Measurements from ENCODE around the gene DGLUCY. TPM values are rescaled to one million over a fixed set of nuclear protein-coding genes. Genes with fewer than 3 reads are reported as not detected.
A peak's percentile ranks its signal among the peaks of the same experiment; 100 is the strongest.

DGLUCY gene
- total RNA-seq, 8 experiments from 2014 or later: 15.1 to 116 (median 33.6) TPM

- ATAC-seq (replicated peaks in 6 of 8): peak in 5 of 8 experiments; percentile 16 to 27 (median 24)
- peak overlapping the region; percentile 49 to 55 (median 54) for H3K4me3 ChIP-seq
- H3K4me1 ChIP-seq (replicated peaks in 1 of 2): peaks cover 31 to 33% of the 10 kb centered on the region in 2 donors
- 31 to 60% (median 56%) methylated on average over 1 to 5 of the region's 20 CpGs; no CpG with 5 or more reads in 7 of the 10 experiments for WGBS, 10 experiments
- H3K27ac ChIP-seq: peak overlapping the region in 1 of 2 donors; percentile 70
- in situ Hi-C loops (cut with MboI; ENCODE audit: low pct_unique_long_range_greater_than_20kb in 2 of 9, low sequenced_read_pairs in 9 of 9, unreplicated experiment in 9 of 9): no loop called here
These were observed 140.0 kb downstream of the DGLUCY start for GRCh38 chr14:91253795-91254323.

DNA sequence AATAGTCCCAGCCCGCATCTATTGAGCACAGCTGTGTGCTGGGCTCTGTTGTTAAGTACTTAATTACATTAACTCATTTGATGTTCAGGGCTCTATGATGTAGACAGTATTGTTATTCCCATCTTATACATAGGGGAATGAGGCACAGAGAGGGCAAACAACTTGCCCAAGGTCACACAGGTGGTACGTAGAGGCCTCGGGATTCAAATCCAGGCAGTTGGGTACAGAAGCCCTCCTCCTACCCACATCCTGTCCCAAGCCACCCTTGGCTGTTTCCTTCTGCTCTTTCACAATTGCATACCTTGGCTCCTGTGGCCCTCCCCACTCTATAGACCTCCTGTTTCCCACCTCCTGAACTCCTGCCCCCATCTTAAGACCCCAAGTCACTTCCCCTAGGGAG is 140.6 kb downstream of the DGLUCY start:
- no peak overlapping the region for H3K4me3 ChIP-seq
- H3K4me1 ChIP-seq (replicated peaks in 1 of 2): peaks cover 31 to 32% of the 10 kb centered on the region in 2 donors
- 67 to 83% (median 80%) methylated on average over 1 to 2 of the region's 3 CpGs; no CpG with 5 or more reads in 7 of the 10 experiments for WGBS, 10 experiments
- no peak overlapping the region for H3K27ac ChIP-seq
- in situ Hi-C loops (cut with MboI; ENCODE audit: low pct_unique_long_range_greater_than_20kb in 2 of 9, low sequenced_read_pairs in 9 of 9, unreplicated experiment in 9 of 9): no loop called here
- no peak for ATAC-seq (replicated peaks in 6 of 8)

DNA sequence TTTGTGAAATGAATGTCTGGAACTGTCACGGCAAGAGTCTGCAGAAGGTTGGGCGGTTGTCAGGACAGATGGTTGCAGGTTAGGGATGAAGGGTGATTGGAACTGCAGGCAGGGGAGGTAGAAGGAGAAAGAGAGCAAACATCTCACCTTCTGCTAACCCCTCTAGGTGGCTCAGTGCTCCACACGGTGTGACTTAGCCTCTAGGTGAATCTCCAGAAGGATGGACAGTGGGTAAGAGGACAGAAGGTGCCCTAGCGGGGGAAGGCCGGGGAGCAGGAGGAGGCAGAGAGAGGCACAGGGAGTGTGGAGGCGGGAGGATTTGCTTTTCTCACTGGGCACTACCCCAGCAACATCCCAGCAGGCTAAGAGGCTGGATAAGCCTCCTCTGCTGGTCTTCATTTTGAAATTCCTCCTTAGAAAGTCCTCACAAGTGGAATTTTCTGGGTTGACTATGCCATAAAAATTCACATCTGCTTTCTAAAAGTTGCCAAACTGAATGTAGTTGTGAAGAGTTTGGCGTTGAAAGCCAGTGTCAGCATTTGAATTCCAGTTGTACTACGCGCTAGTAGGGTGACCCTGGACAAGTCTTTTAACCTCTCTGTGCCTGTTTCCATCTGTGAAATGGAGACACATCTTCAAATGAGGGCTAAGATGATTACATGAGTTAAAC is 141.3 kb downstream of the DGLUCY start:
- Histone ChIP-seq H3K27ac (no peak overlapping the region), H3K4me3 (no peak overlapping the region), H3K4me1 (replicated peaks in 1 of 2) (peaks cover 25% of the 10 kb centered on the region in 2 donors)
- 40 to 100% (median 83%) methylated on average over 1 to 8 of the region's 9 CpGs; no CpG with 5 or more reads in 2 of the 10 experiments for WGBS, 10 experiments
- in situ Hi-C loops (cut with MboI; ENCODE audit: low pct_unique_long_range_greater_than_20kb in 2 of 9, low sequenced_read_pairs in 9 of 9, unreplicated experiment in 9 of 9): no loop called here
- ATAC-seq (replicated peaks in 6 of 8): no peak

DNA sequence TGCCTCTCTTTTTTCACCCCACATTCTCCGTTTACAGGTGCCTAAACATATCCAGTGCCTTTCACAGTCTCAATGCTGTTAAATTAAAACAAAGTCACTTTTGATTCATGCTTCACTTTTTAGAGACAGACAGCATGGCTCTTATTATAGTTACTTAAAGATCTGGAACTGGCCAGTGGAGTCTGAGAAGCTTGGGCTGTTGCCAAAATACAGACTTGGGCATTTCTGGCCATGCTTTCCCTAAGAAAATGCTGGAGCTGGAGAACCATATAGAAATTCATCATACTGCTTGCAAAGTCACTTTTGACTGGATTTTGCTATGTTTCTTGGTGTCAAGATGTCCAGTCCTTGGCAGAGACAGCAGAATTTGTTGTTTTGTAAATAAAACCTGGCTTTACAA is 142.8 kb downstream of the DGLUCY start:
- 100% methylated on average over 1 of the region's 1 CpG; no CpG with 5 or more reads in 7 of the 10 experiments for WGBS, 10 experiments
- Histone ChIP-seq H3K4me1 (replicated peaks in 1 of 2) (peaks cover 14 to 15% of the 10 kb centered on the region in 2 donors), H3K4me3 (no peak overlapping the region), H3K27ac (no peak overlapping the region)
- ATAC-seq (replicated peaks in 6 of 8): no peak
- in situ Hi-C loops (cut with MboI; ENCODE audit: low pct_unique_long_range_greater_than_20kb in 2 of 9, low sequenced_read_pairs in 9 of 9, unreplicated experiment in 9 of 9): no loop called here

- ATAC-seq (replicated peaks in 6 of 8): peak in 4 of 8 experiments; percentile 10 to 35 (median 26)
- in situ Hi-C loops (cut with MboI; ENCODE audit: low pct_unique_long_range_greater_than_20kb in 2 of 9, low sequenced_read_pairs in 9 of 9, unreplicated experiment in 9 of 9): no loop called here
- H3K4me3 ChIP-seq: no peak overlapping the region
- H3K4me1 ChIP-seq (replicated peaks in 1 of 2): peaks cover 14 to 15% of the 10 kb centered on the region in 2 donors
- WGBS, 10 experiments: 14 to 73% (median 57%) methylated on average over 1 to 5 of the region's 8 CpGs; no CpG with 5 or more reads in 1 of the 10 experiments
- no peak overlapping the region for H3K27ac ChIP-seq
These were observed 143.6 kb downstream of the DGLUCY start for GRCh38 chr14:91257328-91258010.

DNA sequence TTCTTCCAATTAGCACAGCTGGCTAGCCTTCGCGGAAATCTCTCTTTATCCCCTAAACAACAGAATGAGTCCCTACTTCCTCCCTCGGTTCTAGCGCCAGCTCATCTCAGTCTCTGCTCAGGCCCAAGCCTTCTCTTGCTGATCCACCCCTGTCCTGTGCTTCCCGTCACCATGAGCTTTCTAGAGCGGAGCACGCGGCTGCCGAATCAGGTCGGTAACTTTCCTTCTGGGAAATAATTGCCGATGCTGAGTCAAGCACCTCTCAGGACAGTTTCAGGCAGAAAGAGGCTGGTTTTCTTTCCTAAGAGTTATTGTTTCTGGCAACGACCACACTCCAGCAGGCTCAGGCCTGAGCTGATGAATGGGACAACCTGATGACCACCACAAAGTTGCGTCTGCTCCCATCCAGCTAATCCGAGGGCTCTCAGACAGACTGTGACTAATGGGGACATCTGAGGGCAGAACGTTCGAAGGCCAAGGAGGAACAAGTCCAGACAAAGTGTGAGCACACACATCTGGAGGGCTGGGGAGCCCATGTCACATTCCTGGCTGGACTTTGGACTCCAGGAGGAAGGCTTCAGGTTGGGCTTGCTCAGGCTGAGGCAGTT is 144.2 kb downstream of the DGLUCY start:
- Histone ChIP-seq H3K27ac (no peak overlapping the region), H3K4me1 (replicated peaks in 1 of 2) (peaks cover 14 to 15% of the 10 kb centered on the region in 2 donors), H3K4me3 (no peak overlapping the region)
- WGBS, 10 experiments: 20 to 93% (median 80%) methylated on average over 1 to 16 of the region's 16 CpGs; no CpG with 5 or more reads in 1 of the 10 experiments
- in situ Hi-C loops (cut with MboI; ENCODE audit: low pct_unique_long_range_greater_than_20kb in 2 of 9, low sequenced_read_pairs in 9 of 9, unreplicated experiment in 9 of 9): no loop called here
- peak in 3 of 8 experiments; percentile 7 to 63 (median 14) for ATAC-seq (replicated peaks in 6 of 8)

DNA sequence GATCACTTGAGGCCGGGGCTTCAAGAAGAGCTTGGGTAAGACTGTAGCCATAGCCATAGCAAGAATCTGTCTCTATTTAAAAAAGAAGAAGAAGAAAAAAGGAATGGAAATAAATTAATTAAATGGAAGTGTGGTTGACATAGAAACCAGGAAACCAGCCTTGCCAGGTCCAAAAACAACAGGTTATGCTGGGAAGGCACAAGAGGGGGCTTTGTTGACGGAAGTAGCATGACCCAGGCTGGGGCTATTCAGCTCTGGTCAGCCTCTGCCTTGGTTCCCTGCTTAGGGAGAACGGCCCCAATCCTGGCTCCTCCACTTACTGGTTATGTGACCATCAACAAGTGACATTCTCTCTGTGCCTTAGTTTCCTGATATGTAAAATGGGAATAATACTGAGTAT is 145.0 kb downstream of the DGLUCY start:
- 80 to 90% (median 90%) methylated on average over 1 to 3 of the region's 3 CpGs; no CpG with 5 or more reads in 3 of the 10 experiments for WGBS, 10 experiments
- H3K4me1 ChIP-seq (replicated peaks in 1 of 2): peaks cover 11 to 13% of the 10 kb centered on the region in 2 donors
- in situ Hi-C loops (cut with MboI; ENCODE audit: low pct_unique_long_range_greater_than_20kb in 2 of 9, low sequenced_read_pairs in 9 of 9, unreplicated experiment in 9 of 9): no loop called here
- no peak for ATAC-seq (replicated peaks in 6 of 8)
- H3K27ac ChIP-seq: no peak overlapping the region
- no peak overlapping the region for H3K4me3 ChIP-seq

DNA sequence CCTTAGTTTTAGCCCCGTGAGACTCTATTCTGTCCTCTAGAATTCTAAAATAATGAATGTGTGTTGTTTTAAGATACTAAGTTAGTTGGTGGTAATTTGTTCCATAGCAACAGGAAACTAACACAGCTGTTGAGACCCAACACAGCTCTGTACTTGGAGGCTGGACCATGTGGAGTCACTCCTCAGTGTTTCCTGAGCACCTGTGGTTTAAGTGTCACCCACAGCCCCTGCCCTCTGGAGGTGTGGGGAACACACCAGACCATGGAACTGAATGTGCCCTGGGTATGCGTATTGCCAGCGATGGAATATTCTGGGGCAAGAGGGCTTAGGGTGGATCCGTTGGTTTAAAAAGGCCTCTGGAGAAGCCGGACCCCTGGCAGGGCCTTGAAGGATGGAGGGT is 147.2 kb downstream of the DGLUCY start:
- in situ Hi-C loops (cut with MboI; ENCODE audit: low pct_unique_long_range_greater_than_20kb in 2 of 9, low sequenced_read_pairs in 9 of 9, unreplicated experiment in 9 of 9): no loop called here
- Histone ChIP-seq H3K27ac (no peak overlapping the region), H3K4me3 (no peak overlapping the region), H3K4me1 (replicated peaks in 1 of 2) (peaks cover 10 to 13% of the 10 kb centered on the region in 2 donors)
- no peak for ATAC-seq (replicated peaks in 6 of 8)
- WGBS, 10 experiments: 80 to 100% (median 100%) methylated on average over 1 to 4 of the region's 5 CpGs; no CpG with 5 or more reads in 3 of the 10 experiments

- in situ Hi-C loops (cut with MboI; ENCODE audit: low pct_unique_long_range_greater_than_20kb in 2 of 9, low sequenced_read_pairs in 9 of 9, unreplicated experiment in 9 of 9): no loop called here
- Histone ChIP-seq H3K4me1 (replicated peaks in 1 of 2) (peaks cover 8 to 10% of the 10 kb centered on the region in 2 donors), H3K4me3 (no peak overlapping the region), H3K27ac (no peak overlapping the region)
- WGBS, 10 experiments: 70 to 100% (median 98%) methylated on average over 1 to 5 of the region's 11 CpGs; no CpG with 5 or more reads in 2 of the 10 experiments
- ATAC-seq (replicated peaks in 6 of 8): no peak
These were observed 148.2 kb downstream of the DGLUCY start for GRCh38 chr14:91261986-91262549.

- no peak overlapping the region for H3K4me3 ChIP-seq
- in situ Hi-C loops (cut with MboI; ENCODE audit: low pct_unique_long_range_greater_than_20kb in 2 of 9, low sequenced_read_pairs in 9 of 9, unreplicated experiment in 9 of 9): no loop called here
- ATAC-seq (replicated peaks in 6 of 8): no peak
- WGBS, 10 experiments: 60 to 100% (median 83%) methylated on average over 1 to 2 of the region's 2 CpGs; no CpG with 5 or more reads in 3 of the 10 experiments
- H3K27ac ChIP-seq: no peak overlapping the region
- peaks cover 0 to 5% of the 10 kb centered on the region in 2 donors for H3K4me1 ChIP-seq (replicated peaks in 1 of 2)
These were observed 149.5 kb downstream of the DGLUCY start for GRCh38 chr14:91263329-91263728.

DNA sequence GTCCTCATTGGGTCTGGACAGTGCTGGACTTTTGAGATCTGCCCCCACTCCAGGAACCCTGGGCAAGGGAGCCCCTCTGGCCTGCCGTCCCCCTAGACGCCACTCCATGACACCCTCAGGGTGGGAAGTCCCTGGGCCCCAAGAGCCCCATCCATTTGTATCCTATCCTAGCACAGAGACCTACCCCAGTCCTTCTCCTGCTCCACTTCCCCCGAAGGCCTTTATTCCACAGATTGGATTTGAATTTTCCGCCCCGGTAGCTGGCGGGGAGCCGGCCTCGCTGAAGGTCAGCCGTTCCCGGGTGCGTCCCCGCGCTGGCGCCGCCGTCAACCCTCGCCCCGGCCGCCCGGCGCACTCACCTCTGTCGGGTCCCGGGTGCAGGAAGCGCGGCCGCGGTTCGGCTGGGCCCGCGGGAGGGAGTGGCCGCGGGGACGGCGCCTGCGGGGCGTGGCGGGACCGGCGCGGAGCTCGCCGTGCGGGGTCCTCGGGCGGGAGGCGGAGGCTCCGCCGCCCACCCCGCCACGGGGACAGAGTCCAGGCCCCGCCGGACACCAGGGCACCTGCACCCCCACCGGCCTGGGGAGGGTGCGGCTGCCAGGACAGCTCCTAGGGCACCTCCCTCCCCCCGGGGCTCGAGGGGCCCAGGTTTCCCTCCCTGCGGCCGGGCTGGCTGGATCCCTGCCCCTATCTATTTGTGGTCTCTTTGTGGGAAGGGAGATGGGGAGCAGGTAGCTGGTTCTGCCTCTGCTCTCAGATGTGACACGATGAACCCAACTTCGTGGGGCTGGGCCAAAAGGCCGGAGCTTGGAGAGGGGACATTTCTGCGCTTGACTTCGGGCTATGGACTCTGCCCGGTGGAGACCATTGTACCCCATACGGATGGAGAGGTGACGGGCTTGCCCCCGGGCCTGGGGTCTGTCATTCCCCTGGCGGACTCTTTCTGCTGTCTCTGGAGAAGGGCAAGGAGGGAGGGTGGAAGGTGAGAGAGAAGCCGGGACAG is 150.6 kb downstream of the DGLUCY start:
- ATAC-seq (replicated peaks in 6 of 8): peak; percentile 42 to 74 (median 60)
- Histone ChIP-seq H3K4me1 (replicated peaks in 1 of 2) (peaks cover 0 to 5% of the 10 kb centered on the region in 2 donors), H3K27ac (no peak overlapping the region), H3K4me3 (peak overlapping the region; percentile 13 to 23 (median 17))
- 0 to 100% (median 11%) methylated on average over 1 to 25 of the region's 69 CpGs; no CpG with 5 or more reads in 3 of the 10 experiments for WGBS, 10 experiments
- in situ Hi-C loops (cut with MboI; ENCODE audit: low pct_unique_long_range_greater_than_20kb in 2 of 9, low sequenced_read_pairs in 9 of 9, unreplicated experiment in 9 of 9): no loop called here

- no peak for ATAC-seq (replicated peaks in 6 of 8)
- Histone ChIP-seq H3K4me3 (no peak overlapping the region), H3K4me1 (replicated peaks in 1 of 2) (peaks cover 0 to 5% of the 10 kb centered on the region in 2 donors), H3K27ac (no peak overlapping the region)
- in situ Hi-C loops (cut with MboI; ENCODE audit: low pct_unique_long_range_greater_than_20kb in 2 of 9, low sequenced_read_pairs in 9 of 9, unreplicated experiment in 9 of 9): no loop called here
- WGBS, 10 experiments: 57 to 97% (median 80%) methylated on average over 1 to 6 of the region's 7 CpGs; no CpG with 5 or more reads in 3 of the 10 experiments
These were observed 151.5 kb downstream of the DGLUCY start for GRCh38 chr14:91265404-91265803.
